K562 (cell line): Measurements from ENCODE around the gene NACC1. TPM values are rescaled to one million over a fixed set of nuclear protein-coding genes. Genes with fewer than 3 reads are reported as not detected.

Source experiments
- ARNT ChIP-seq, 2 experiments: fragments of 450-650 bp; IDR thresholded peaks; 2 replicates each; pipeline ENCODE4 v1.6.1; 2016; ENCODE audit warnings: mild to moderate bottlenecking in 1 of 2
- CBX5 ChIP-seq: IDR thresholded peaks from 2 replicates; pipeline ENCODE4 v1.6.1; 2014; ENCODE audit warnings: low read depth, borderline replicate concordance
- CHD2 ChIP-seq: IDR thresholded peaks from 2 replicates; pipeline ENCODE4 v1.6.1; 2011; ENCODE audit warnings: low read depth, low read length
- DPF2 ChIP-seq: fragments of 450-650 bp; IDR thresholded peaks from 2 replicates; pipeline ENCODE4 v1.6.1; 2016
- ELK3 ChIP-seq: fragments of 450-650 bp; formaldehyde crosslinking; IDR thresholded peaks from 2 replicates; pipeline ENCODE4 v1.4.0; 2020; ENCODE audit warnings: mild to moderate bottlenecking
- ESRRB ChIP-seq: fragments of 250-450 bp; sonication (Bioruptor Pico); IDR thresholded peaks from 2 replicates; pipeline ENCODE4 v1.5.0; 2020; ENCODE audit warnings: mild to moderate bottlenecking, moderate library complexity, borderline replicate concordance
- ETV5 ChIP-seq: sonication (generic); formaldehyde crosslinking; IDR thresholded peaks from 2 replicates; pipeline ENCODE4 v1.4.0; 2020; ENCODE audit warnings: low read depth, mild to moderate bottlenecking, missing genetic modification reagents
- HDAC1 ChIP-seq, 2 experiments: fragments of 450-650 bp; IDR thresholded peaks; 2 replicates each; pipeline ENCODE4 v1.6.1; 2016 to 2017; ENCODE audit warnings: inconsistent platforms in 1 of 2, mild to moderate bottlenecking in 1 of 2, moderate library complexity in 1 of 2
- HMGN3 ChIP-seq: IDR thresholded peaks from 2 replicates; pipeline ENCODE4 v1.6.1; 2011; ENCODE audit warnings: borderline replicate concordance, low read depth, mild to moderate bottlenecking, mixed read lengths, low read length; ENCODE audit not compliant: insufficient read length; ENCODE audit errors: extremely low read depth
- HNRNPL ChIP-seq: fragments of 200-400 bp; formaldehyde crosslinking; IDR thresholded peaks from 2 replicates; pipeline ENCODE4 v1.6.1; 2017; ENCODE audit warnings: low read depth, mild to moderate bottlenecking, low read length
- HNRNPLL ChIP-seq: fragments of 200-400 bp; formaldehyde crosslinking; IDR thresholded peaks from 2 replicates; pipeline ENCODE4 v1.6.1; 2017; ENCODE audit warnings: low read length, low read depth, mild to moderate bottlenecking; ENCODE audit not compliant: poor library complexity, severe bottlenecking
- MAFK ChIP-seq: IDR thresholded peaks from 2 replicates; pipeline ENCODE4 v1.6.1; 2011; ENCODE audit warnings: low read length, improper control_type of control experiment
- MCM5 ChIP-seq: fragments of 450-650 bp; IDR thresholded peaks from 2 replicates; pipeline ENCODE4 v1.6.1; 2016; ENCODE audit warnings: low read depth
- MTA1 ChIP-seq: fragments of 450-650 bp; IDR thresholded peaks from 2 replicates; pipeline ENCODE4 v1.6.1; 2017; ENCODE audit warnings: borderline replicate concordance
- NR0B1 ChIP-seq: fragments of 450-650 bp; IDR thresholded peaks from one replicate; pipeline ENCODE4 v1.6.1; 2018; ENCODE audit warnings: mild to moderate bottlenecking, moderate library complexity; ENCODE audit not compliant: partially characterized antibody
- RAD51 ChIP-seq: fragments of 450-650 bp; IDR thresholded peaks from 2 replicates; pipeline ENCODE4 v1.7.1; 2016; ENCODE audit warnings: low read depth, mild to moderate bottlenecking, borderline replicate concordance
- SMARCB1 ChIP-seq: IDR thresholded peaks from 2 replicates; pipeline ENCODE4 v1.6.1; 2011; ENCODE audit warnings: improper control_type of control experiment, low read depth; ENCODE audit not compliant: insufficient read length
- STAT5A ChIP-seq: IDR thresholded peaks from 2 replicates; pipeline ENCODE4 v1.6.1; 2012; ENCODE audit warnings: low read length, inconsistent platforms, borderline replicate concordance
- ZC3H4 ChIP-seq: sonication (generic); formaldehyde crosslinking; IDR thresholded peaks from 2 replicates; pipeline ENCODE4 v1.9.0; 2021; ENCODE audit warnings: missing genetic modification reagents, borderline replicate concordance
- ZC3H8 ChIP-seq: fragments of 450-650 bp; IDR thresholded peaks from 2 replicates; pipeline ENCODE4 v1.6.1; 2017
- ZKSCAN1 ChIP-seq: fragments of 150-350 bp; IDR thresholded peaks from 2 replicates; pipeline ENCODE4 v1.6.1; 2016; ENCODE audit warnings: low read depth, low read length
- ZNF165 ChIP-seq: fragments of 250-450 bp; sonication (Bioruptor Pico); IDR thresholded peaks from 2 replicates; pipeline ENCODE4 v1.4.0; 2020; ENCODE audit warnings: borderline replicate concordance
- ZNF239 ChIP-seq: fragments of 250-450 bp; sonication (Bioruptor Pico); IDR thresholded peaks from 2 replicates; pipeline ENCODE4 v1.4.0; 2020; ENCODE audit warnings: mild to moderate bottlenecking
- ZNF507 ChIP-seq: conservative IDR thresholded peaks from 2 replicates; pipeline ENCODE4 v1.6.1; 2017; ENCODE audit warnings: missing genetic modification characterization, missing compliant biosample characterization
- ZNF561 ChIP-seq: fragments of 450-650 bp; formaldehyde crosslinking; conservative IDR thresholded peaks from 2 replicates; pipeline ENCODE4 v1.4.0; 2020; ENCODE audit warnings: mild to moderate bottlenecking, moderate library complexity
- ZNF699 ChIP-seq: fragments of 250-450 bp; sonication (Bioruptor Pico); IDR thresholded peaks from 2 replicates; pipeline ENCODE4 v1.8.0; 2021; ENCODE audit warnings: mild to moderate bottlenecking, moderate library complexity; ENCODE audit not compliant: insufficient replicate concordance
- polyA plus RNA-seq, 8 experiments: library from polyadenylated mRNA; depleted of rRNA in 4 of 8; stranded (reverse) in 5 of 8; unstranded in 3 of 8; fragments of >200 nt; fragmentation: Nextera tagmentation in 2 of 8; fragmentation: Illumina TruSeq in 1 of 8; extraction: Ambion mirVana in 2 of 8; extraction: Trizol in 1 of 8; gene quantifications; 2 replicates each; pipeline versions ENCODE4 v1.2.1 to v1.2.3, GENCODE V29; 2011 to 2014; ENCODE audit warnings: inconsistent platforms in 1 of 8, missing spikeins in 1 of 8
- total RNA-seq, 7 experiments: library from RNA; depleted of rRNA in 6 of 7; stranded (reverse); fragments of >200 nt in 6 of 7; fragmentation: Illumina TruSeq in 2 of 7; extraction: Trizol in 2 of 7; gene quantifications; 2 replicates each; pipeline versions ENCODE4 v1.2.1 to v1.2.3, GENCODE V29; 2011 to 2021; ENCODE audit warnings: low replicate concordance in 1 of 7
- TF ChIP-seq, protein P1 (sequence below): sonication (generic); formaldehyde crosslinking; IDR thresholded peaks from 2 replicates; pipeline ENCODE4 v1.8.0; 2022; ENCODE audit warnings: mild to moderate bottlenecking, missing genetic modification reagents

The NACC1 gene
- total and polyA plus RNA-seq, 9 of the 15 experiments (the other 6 are each of a cell fraction or from before 2014, with no cell fraction given): 0.04 to 96.6 (median 25.8) TPM

DNA sequence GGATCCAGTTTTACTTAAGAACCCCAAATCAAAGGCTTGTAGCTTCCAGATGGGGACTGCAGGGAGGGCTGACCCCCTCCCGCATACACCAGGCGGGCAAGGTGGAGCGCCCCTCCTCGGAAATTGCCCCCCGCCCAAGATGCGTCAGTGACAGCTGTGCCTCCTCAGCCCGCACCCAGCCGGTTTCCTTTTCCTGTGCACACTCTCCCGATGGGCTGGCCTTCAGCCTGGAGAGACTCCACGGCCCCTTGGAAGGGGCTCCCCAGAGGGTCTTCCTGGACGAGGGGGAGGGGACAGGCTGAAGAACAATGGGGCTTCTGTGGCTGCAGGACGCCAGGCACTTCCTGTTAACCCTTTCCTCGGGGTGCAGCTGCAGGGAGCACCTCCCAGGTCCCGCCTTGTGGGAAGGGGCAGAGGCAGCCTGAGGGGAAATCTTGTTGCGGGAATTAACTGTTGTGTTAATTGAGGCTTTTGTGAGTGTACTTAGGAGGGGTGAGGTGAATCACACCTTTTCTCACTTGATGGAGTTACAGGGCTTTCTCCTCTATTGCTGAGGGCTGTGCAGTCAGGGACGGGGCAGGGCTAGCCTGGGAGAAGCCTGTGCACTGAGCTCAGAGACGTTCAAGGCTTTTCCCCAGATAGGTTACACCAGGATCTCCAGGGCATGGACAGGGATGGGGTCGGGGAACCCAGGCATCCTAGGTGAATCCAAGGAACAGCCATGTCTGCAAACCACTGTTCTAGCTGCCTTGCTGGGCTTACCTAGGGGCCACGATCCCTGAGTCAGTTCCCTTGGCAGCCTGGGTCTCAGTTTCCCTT is 46.5 kb downstream of the NACC1 start (continued):
- TF ChIP-seq SMARCB1 (no peak), MCM5 (no peak), RAD51 (no peak), ZNF165 (CRISPR knock-in tag) (no peak), CBX5 (no peak), ZKSCAN1 (no peak), HNRNPLL (no peak), MAFK (no peak), ZNF561 (CRISPR knock-in tag) (no peak), HDAC1 (IDR thresholded peaks at IDR 0.05) (0 out of 4 replicates have a peak, but pooled peaks of 1 of the 2 experiments have one; percentile 40), ZNF239 (CRISPR knock-in tag) (peak; percentile 49; the same call in 1 of the 2 replicates), ARNT (IDR thresholded peaks at IDR 0.05) (no peak), ZC3H8 (no peak), CHD2 (no peak), ESRRB (CRISPR knock-in tag) (no peak), HMGN3 (no peak), ZNF699 (CRISPR knock-in tag) (no peak), DPF2 (peak; percentile 55; the same call in 1 of the 2 replicates), ETV5 (CRISPR knock-in tag) (no peak; the same call in 1 of the 2 replicates), ELK3 (CRISPR knock-in tag) (no peak), STAT5A (no peak), NR0B1 (no peak), ZNF507 (tag) (no peak), HNRNPL (no peak), MTA1 (peak; percentile 65), ZC3H4 (no peak)
- TF ChIP-seq, protein P1, sequence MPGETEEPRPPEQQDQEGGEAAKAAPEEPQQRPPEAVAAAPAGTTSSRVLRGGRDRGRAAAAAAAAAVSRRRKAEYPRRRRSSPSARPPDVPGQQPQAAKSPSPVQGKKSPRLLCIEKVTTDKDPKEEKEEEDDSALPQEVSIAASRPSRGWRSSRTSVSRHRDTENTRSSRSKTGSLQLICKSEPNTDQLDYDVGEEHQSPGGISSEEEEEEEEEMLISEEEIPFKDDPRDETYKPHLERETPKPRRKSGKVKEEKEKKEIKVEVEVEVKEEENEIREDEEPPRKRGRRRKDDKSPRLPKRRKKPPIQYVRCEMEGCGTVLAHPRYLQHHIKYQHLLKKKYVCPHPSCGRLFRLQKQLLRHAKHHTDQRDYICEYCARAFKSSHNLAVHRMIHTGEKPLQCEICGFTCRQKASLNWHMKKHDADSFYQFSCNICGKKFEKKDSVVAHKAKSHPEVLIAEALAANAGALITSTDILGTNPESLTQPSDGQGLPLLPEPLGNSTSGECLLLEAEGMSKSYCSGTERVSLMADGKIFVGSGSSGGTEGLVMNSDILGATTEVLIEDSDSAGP (CRISPR knock-in tag): no peak
